ENCODE data around the gene FBXO44. TPM values are rescaled to one million over a fixed set of nuclear protein-coding genes. Genes with fewer than 3 reads are reported as not detected.
A peak's percentile ranks its signal among the peaks of the same experiment; 100 is the strongest.

FBXO44 gene
- total RNA-seq, 1 experiment from 2014 or later, result 13.3 TPM

- DNase-seq (ENCODE audit: low read depth), result no peak
Observed at GRCh38 chr1:11690397-11691301, 36.0 kb downstream of the FBXO44 start.

GRCh38 chr1:11691302-11691914, 36.7 kb downstream of the FBXO44 start, which contains the start of gene DRAXIN:
TSS of gene DRAXIN (plus strand) at chr1:11691710. CDS start at chr1:11706259, 14,549 bp downstream.
- no peak for DNase-seq (ENCODE audit: low read depth)

GRCh38 chr1:11691928-11692711, 37.4 kb downstream of the FBXO44 start:
- DNase-seq (ENCODE audit: low read depth), result no peak

GRCh38 chr1:11693024-11693590, 38.4 kb downstream of the FBXO44 start:
- peak; percentile 96 for DNase-seq (ENCODE audit: low read depth)

- no peak for DNase-seq (ENCODE audit: low read depth)
Observed at GRCh38 chr1:11693917-11694316, 39.2 kb downstream of the FBXO44 start.

DNA sequence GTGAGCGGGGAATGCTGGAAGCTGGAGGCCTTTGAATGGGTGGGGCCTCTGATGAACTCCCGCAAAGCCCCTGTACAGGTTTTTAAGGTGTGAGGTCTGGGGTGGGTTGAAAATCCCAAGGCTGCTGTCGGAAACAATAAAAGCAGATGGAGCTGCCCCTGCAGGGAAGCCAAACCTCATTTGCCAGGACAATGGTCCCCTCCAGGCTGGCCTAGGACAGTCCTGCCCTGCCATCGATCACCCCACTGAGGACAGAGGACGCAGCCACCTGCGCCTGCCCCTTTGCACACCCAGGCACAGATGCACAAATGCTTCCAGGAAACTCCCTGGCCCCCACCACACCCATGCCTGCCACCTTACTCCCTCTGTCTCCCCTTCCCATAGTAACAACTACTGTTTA, 41.2 kb downstream of the FBXO44 start:
- no peak for DNase-seq (ENCODE audit: low read depth)

DNA sequence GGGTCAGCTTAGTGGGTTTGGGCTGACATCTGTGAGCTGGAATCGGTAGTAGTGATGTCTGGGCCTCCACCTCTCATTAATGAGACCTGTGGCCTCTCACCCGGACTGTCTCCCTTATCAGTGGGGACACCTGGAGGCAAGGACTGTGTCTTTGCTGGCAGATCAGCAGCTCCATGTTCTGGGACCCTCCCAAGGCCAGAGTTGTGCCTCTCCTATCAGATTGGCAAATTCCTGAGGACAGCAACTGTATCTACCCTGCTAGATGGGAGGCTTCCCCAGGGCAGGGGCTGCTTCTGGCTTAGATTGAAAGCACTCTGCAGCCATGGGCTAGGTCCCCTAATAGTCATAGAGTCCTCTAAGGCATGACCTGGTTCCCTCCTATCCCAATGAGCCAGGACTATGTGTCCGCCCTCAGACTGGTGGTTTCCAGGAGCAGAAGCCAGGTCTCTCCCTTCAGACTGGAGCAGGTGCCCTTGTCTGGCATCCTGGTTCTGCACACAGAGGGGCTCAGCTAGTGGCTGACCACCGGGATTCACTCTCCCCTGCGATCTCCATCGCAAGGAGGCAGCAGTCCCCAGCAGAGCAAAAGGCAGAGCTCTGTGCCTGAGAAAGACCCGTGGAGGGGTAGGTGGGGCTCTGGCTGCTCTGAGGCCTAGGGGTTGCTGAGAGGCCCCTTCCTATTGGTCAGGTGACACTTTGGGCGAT, 42.7 kb downstream of the FBXO44 start:
- DNase-seq (ENCODE audit: low read depth), result no peak

DNA sequence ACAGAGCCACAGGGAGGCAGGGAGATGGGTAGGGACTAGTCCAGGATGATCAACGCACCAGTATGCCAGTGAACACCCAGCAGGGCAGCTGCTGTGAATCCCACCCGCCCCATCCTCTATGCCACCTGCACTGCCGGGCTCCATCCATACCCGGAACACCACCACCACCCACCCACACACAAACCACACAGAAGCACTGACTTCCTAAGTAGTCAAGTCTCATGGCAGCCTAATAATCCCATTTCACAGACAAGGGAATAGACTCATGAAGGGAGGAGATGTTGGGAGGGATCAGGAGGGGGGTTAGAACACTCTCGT, 43.2 kb downstream of the FBXO44 start:
- no peak for DNase-seq (ENCODE audit: low read depth)

DNA sequence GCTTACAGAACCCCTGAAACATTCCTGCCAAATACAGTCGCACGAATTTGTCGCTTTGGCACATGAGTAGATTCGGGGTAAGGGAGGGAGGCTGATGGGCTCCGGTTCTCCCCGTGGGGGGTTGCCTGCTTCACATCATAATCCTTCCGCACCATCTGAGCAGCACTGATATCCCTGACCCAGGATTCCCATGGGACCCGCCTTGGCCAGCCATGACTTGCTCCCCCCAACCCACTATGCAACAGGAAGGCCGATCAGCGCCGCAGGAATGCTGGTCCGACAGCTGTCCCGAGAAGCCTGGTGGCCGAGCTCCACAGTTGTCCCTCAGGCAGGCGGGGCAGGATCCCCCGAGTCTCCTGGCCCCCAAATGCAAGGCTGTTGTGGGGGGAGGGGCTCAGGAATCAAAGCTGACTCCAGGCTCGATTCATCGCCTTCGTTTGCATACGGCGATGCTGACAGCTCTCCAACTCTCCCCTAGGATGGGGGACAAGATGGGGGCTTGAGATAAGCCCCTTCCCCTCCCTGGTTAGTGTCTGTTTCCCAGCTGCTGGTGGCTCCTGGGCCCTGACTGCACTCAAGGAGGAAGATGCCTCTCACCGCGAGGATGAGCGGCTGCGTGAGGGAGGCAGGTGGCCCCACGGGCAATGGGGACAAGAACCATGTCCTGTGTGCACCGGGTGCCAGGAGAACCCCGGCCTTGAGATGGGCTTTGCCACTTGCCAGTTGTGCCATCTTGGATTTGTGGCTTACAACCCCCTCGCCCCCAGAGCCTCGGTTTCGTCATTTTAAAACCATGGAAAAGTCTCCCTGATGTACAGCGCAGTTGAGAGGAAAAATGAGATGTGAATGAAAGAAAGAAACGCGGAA, 46.2 kb downstream of the FBXO44 start:
- no peak for DNase-seq (ENCODE audit: low read depth)

- peak; percentile 29 for DNase-seq (ENCODE audit: low read depth)
Observed at GRCh38 chr1:11701551-11701961, 46.9 kb downstream of the FBXO44 start.

DNA sequence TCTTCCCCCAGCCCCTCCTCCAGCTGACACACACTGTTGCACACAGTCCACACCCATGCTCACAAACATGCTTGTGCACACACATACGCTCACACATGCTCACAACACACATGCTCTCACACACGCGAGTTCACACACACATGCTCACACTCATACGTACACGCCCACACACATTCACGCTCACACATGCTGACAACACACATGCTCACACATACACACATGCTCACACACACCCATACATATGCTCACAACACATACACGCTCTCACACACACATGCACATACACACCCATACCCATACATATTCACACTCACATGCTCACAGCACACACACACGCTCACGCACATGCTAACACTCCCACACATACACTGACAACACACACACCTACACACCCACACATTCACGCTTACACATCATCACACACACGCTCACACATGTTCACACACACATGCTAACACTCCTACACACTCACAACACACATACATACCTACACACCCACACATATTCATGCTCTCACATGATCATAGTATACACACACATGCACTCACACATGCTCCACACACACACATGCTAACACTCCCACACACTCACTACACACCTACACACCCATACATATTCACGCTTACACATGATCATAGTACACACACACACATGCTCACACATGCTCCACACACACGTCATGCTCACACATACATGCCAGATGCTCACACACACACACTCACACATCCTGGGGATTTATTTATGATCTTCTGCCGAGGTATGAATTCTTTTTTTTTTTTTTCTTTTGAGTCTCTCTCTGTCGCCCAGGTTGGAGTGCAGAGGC, 47.5 kb downstream of the FBXO44 start:
- no peak for DNase-seq (ENCODE audit: low read depth)

- DNase-seq (ENCODE audit: low read depth), result no peak
Observed at GRCh38 chr1:11703357-11704193, 48.9 kb downstream of the FBXO44 start.

- no peak for DNase-seq (ENCODE audit: low read depth)
Observed at GRCh38 chr1:11704194-11704529, 49.5 kb downstream of the FBXO44 start.

DNA sequence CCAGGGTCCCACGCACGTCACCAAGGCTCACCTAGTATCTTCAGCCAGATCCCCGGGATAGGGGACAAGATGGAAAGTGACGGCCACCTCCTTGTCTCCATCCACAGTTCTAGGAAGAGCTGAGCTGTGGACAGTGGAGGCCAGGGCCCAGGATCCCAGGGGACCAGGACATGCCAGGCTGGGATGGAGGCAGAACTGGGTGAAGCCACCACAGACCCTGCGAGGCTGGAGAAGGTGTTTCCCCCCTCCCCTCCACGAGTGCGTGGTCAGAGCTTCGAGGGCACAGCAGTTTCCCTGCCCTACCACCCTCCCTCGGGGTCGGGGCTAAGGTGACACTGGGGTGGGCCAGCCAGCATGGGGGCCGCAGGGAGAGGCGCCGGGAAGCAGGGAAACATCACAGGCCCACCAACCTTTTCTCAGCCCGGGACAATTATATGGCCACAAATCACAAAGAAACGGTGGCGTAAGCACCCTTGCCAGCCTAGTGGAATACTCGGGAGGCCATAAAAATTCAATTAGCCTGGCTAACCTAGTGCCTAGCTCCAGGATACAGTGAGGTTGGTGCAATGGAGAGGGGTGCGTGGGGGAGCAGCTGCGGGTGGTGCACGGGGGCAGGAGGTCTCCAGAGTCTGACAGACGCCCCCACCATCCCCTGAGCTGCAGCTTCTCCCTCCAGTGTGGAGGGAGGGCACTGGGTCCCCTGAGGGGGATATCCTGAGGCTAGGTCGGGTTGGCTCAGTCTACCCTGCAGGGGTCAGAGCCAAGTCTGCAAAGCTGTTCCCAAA, 50.2 kb downstream of the FBXO44 start:
- DNase-seq (ENCODE audit: low read depth), result no peak

- no peak for DNase-seq (ENCODE audit: low read depth)
Observed at GRCh38 chr1:11705596-11705995, 50.9 kb downstream of the FBXO44 start.

- no peak for DNase-seq (ENCODE audit: low read depth)
Observed at GRCh38 chr1:11706292-11706691, 51.6 kb downstream of the FBXO44 start.

- peak; percentile 36 for DNase-seq (ENCODE audit: low read depth)
Observed at GRCh38 chr1:11707621-11708276, 53.1 kb downstream of the FBXO44 start.

Data from M059J (cell line).